T47D (cell line): Measurements from ENCODE around the gene MED23.

Experiments used
- DNase-seq, 2 experiments: peaks; one replicate each; pipeline versions ENCODE4 v3.0.0 to v3.0.0-alpha.2; 2011 to 2012; ENCODE audit warnings: low read depth in 1 of 2, low spot score in 1 of 2
- JUND ChIP-seq: IDR thresholded peaks from 2 replicates; pipeline ENCODE4 v1.6.1; 2012; ENCODE audit warnings: low read depth
- in situ Hi-C: cut with HindIII; loops from 2 replicates; pipeline ENCODE4 v1.10.0; 2016; ENCODE audit warnings: low sequenced_read_pairs, low pct_unique_long_range_greater_than_20kb

Gene MED23

GRCh38 chr6:131635384-131636340 is 7.6 kb upstream of the MED23 start:
- in situ Hi-C loops = no loop called here
- TF ChIP-seq JUND = no peak
- no peak for DNase-seq

- in situ Hi-C loops = no loop called here
- peak; percentile 79; the same call in 1 of the 2 replicates for TF ChIP-seq JUND
Observed at GRCh38 chr6:131631625-131632289, 3.7 kb upstream of the MED23 start.

GRCh38 chr6:131629651-131630050 is 1.6 kb upstream of the MED23 start:
- in situ Hi-C loops = no loop called here
- no peak; the same call in 1 of the 2 replicates for TF ChIP-seq JUND
- DNase-seq = peak in 1 of 2 experiments; percentile 59

More at GRCh38 chr6:131631625-131632289, 3.7 kb upstream of the MED23 start:
- peak; percentile 6 to 95 for DNase-seq

GRCh38 chr6:131628726-131629125 is 684 bp upstream of the MED23 start:
- in situ Hi-C loops = no loop called here
- DNase-seq = no peak
- TF ChIP-seq JUND = no peak

- no peak for TF ChIP-seq JUND
- no peak for DNase-seq
- in situ Hi-C loops = no loop called here
Observed at GRCh38 chr6:131615275-131615674, 12.8 kb downstream of the MED23 start.

- in situ Hi-C loops = no loop called here
- DNase-seq = no peak
- TF ChIP-seq JUND = no peak
Observed at GRCh38 chr6:131613296-131613925, 14.6 kb downstream of the MED23 start.

GRCh38 chr6:131602781-131603312 is 25.2 kb downstream of the MED23 start:
- in situ Hi-C loops = no loop called here
- TF ChIP-seq JUND = no peak
- DNase-seq = no peak

GRCh38 chr6:131600716-131601115 is 27.3 kb downstream of the MED23 start:
- no peak for TF ChIP-seq JUND
- no peak for DNase-seq
- in situ Hi-C loops = no loop called here

GRCh38 chr6:131597446-131597845 is 30.6 kb downstream of the MED23 start:
- peak in 1 of 2 experiments; percentile 20 for DNase-seq
- in situ Hi-C loops = no loop called here
- no peak for TF ChIP-seq JUND

GRCh38 chr6:131594074-131594473 is 34.0 kb downstream of the MED23 start:
- TF ChIP-seq JUND = no peak
- no peak for DNase-seq
- in situ Hi-C loops = no loop called here

- no peak for TF ChIP-seq JUND
- in situ Hi-C loops = no loop called here
- no peak for DNase-seq
Observed at GRCh38 chr6:131592935-131593334, 35.1 kb downstream of the MED23 start.

- in situ Hi-C loops = no loop called here
- TF ChIP-seq JUND = no peak
- no peak for DNase-seq
Observed at GRCh38 chr6:131588643-131589042, 39.4 kb downstream of the MED23 start.
